ENCODE measurements around the gene TTLL12. TPM values are rescaled to one million over a fixed set of nuclear protein-coding genes. Genes with fewer than 3 reads are reported as not detected.

Gene TTLL12
- total RNA-seq, 4 donors from 2014 or later = 109 to 211 (median 122) TPM

DNA sequence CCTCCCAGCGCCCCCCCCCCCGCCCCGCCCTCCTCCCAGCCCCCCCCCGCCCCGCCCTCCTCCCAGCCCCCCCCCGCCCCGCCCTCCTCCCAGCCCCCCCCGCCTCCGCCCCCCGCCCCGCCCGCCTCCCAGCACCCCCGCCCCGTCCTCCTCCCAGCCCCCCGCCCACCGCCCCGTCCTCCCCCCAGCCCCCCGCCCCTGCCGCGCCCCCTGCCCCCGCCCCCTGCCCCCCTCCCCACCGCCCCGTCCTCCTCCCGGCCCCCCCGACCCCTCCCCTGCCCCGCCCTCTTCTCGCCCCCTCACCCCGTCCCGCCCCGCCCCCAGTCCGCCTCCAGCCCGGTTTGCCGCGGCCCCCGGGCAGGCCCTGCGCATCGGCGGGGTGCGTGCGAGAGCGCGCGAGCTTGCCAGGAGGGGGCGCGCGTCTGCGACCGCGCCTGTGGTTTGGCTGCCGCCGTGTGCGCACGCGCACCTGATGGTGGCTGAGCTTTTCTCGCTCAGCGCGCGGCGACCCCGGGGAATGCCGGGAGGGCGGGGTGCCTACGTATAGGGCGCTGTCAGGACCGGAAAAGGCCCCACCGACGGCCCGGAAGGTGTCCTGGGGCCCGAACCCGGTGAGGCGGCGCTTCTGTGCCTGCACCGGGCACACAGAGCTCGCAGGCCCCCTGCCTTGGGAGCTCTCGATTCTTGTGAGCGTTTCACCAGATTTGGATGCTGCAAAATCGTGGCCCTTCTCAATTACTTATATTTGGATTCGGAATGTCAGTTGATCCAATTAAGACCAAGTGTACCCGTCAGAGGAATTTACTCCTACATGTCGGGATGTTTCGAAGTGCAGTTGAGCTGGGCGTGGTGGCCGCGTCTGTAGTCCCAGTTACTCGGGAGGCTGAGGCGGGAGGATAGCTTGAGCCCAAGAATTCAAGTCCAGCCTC, 501 bp upstream of the TTLL12 start:
- peak; percentile 76 for DNase-seq
- peak overlapping the region; percentile 92 to 96 (median 93) for H3K27ac ChIP-seq
- 7 to 11% methylated on average over 11 to 14 of the region's 86 CpGs for WGBS, 2 donors
- intact Hi-C loops (cut with DNase I) = no loop called here
- H3K4me3 ChIP-seq = peak overlapping the region; percentile 27 to 95 (median 85)
- TF ChIP-seq, protein P1, sequence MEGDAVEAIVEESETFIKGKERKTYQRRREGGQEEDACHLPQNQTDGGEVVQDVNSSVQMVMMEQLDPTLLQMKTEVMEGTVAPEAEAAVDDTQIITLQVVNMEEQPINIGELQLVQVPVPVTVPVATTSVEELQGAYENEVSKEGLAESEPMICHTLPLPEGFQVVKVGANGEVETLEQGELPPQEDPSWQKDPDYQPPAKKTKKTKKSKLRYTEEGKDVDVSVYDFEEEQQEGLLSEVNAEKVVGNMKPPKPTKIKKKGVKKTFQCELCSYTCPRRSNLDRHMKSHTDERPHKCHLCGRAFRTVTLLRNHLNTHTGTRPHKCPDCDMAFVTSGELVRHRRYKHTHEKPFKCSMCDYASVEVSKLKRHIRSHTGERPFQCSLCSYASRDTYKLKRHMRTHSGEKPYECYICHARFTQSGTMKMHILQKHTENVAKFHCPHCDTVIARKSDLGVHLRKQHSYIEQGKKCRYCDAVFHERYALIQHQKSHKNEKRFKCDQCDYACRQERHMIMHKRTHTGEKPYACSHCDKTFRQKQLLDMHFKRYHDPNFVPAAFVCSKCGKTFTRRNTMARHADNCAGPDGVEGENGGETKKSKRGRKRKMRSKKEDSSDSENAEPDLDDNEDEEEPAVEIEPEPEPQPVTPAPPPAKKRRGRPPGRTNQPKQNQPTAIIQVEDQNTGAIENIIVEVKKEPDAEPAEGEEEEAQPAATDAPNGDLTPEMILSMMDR (IDR thresholded peaks at IDR 0.05) = peak; percentile 51 to 95 (median 71)
- TF ChIP-seq POLR2A (IDR thresholded peaks at IDR 0.05) = peak in 2 of 4 donors; percentile 25 to 61
- H3K9me3 ChIP-seq = no peaks in the 10 kb centered on the region
- no peaks in the 10 kb centered on the region for H3K27me3 ChIP-seq
- H3K36me3 ChIP-seq = peaks cover 0 to 9% (median 0%) of the 10 kb centered on the region in 3 donors
- peaks cover 31 to 64% (median 34%) of the 10 kb centered on the region in 3 donors for H3K4me1 ChIP-seq

DNA sequence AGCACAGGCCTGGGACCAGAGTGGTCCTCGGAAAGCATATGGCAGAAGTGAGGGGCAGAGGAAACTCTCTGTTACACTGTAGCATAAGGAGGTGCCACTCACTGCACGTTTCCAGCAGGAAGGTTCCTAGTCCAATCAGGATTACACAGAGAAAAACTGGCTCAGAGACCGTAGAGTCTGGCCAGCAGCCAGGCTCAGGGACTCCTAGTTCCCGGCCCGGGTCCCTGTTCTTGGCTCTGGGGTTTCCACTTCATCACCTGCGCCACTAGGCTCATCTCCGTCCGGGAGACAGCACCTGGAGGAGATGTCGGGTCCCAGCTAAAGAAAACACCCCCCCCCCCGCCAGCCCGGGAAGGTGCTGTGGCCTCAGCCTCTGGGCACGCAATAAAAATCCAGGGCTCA, 1.1 kb downstream of the TTLL12 start:
- Histone ChIP-seq H3K4me3 (peak overlapping the region; percentile 77 to 95 (median 86)), H3K4me1 (peaks cover 31 to 53% (median 34%) of the 10 kb centered on the region in 3 donors), H3K27ac (peak overlapping the region; percentile 89 to 96 (median 93)), H3K9me3 (no peaks in the 10 kb centered on the region), H3K36me3 (peaks cover 0 to 24% (median 14%) of the 10 kb centered on the region in 3 donors), H3K27me3 (no peaks in the 10 kb centered on the region)
- WGBS, 2 donors = 21% methylated on average over 3 of the region's 12 CpGs; no CpG with 5 or more reads in 1 of the 2 donors
- TF ChIP-seq, protein P1 (IDR thresholded peaks at IDR 0.05) = no peak
- TF ChIP-seq POLR2A (IDR thresholded peaks at IDR 0.05) = no peak
- intact Hi-C loops (cut with DNase I) = no loop called here
- DNase-seq = no peak

DNA sequence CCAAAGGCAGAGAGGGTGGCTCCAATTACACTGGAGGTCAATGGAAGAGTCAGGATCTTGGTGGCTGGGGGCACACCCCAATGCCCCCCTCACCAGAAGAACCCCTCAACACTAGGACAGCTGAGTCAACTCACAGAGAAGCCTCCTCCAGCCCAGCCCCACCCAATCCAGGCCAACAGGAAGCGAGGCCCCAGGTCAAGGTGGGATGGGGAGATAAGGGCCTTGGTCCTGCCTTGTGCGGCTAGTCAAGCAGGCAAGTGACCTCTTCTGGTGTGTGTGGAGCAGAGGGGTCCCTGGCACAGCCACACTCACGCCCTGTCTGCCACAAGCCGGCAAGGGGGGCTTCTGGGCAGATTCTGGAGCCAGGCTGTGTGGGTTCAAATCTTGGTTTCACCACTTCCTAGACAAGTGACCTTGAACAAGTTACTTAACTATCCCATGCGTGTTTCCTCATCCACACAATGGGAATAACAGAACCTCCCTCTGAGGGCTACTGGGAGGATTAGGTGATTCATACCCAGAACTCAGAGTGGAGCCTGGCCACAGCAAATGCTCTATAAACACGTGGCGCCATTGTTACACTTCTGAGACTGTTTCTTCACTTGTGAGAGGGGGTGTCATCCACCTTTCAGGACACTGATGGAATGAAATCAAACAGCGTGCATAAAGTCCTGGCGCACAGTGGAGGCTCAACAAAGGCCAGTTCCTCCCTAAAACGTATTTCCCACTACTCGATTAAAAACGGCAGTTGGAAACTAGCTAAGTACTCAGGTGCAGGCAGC, 3.2 kb downstream of the TTLL12 start:
- intact Hi-C loops (cut with DNase I) = no loop called here
- H3K27me3 ChIP-seq = no peaks in the 10 kb centered on the region
- no peak overlapping the region for H3K4me3 ChIP-seq
- WGBS, 2 donors = 30 to 61% methylated on average over 6 to 8 of the region's 12 CpGs
- DNase-seq = no peak
- H3K27ac ChIP-seq = peak overlapping the region; percentile 73 to 96 (median 91)
- peaks cover 31 to 53% (median 34%) of the 10 kb centered on the region in 3 donors for H3K4me1 ChIP-seq
- TF ChIP-seq, protein P1 (IDR thresholded peaks at IDR 0.05) = no peak
- TF ChIP-seq POLR2A (IDR thresholded peaks at IDR 0.05) = no peak
- H3K9me3 ChIP-seq = no peaks in the 10 kb centered on the region
- peaks cover 16 to 46% (median 32%) of the 10 kb centered on the region in 3 donors for H3K36me3 ChIP-seq

DNA sequence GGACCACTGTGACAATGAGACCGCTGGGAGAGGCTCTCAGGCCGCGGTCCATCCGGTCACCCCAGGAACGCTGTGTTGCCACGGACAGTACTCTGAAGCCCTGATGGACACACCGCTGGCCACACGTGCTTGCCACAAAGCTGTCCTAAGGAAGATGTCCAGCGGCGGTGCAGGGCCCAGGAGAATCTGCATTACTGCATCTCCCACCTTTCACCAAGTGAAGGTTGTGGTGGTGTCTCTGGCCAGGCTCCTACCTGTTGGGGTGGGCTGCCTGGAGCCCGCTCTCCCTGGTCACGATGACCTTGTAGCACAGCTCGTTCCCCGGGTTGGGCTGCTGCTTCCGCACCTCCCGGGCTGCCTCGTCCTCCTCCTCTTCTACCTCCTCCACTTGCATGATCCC, 4.2 kb downstream of the TTLL12 start:
- Histone ChIP-seq H3K36me3 (peaks cover 16 to 56% (median 32%) of the 10 kb centered on the region in 3 donors), H3K9me3 (no peaks in the 10 kb centered on the region), H3K4me1 (peaks cover 30 to 46% (median 34%) of the 10 kb centered on the region in 3 donors), H3K27me3 (no peaks in the 10 kb centered on the region), H3K4me3 (no peak overlapping the region), H3K27ac (peak overlapping the region in 3 of 4 donors; percentile 89 to 96 (median 93))
- TF ChIP-seq POLR2A (IDR thresholded peaks at IDR 0.05) = no peak
- TF ChIP-seq, protein P1 (IDR thresholded peaks at IDR 0.05) = no peak
- WGBS, 2 donors = 78 to 96% methylated on average over 7 to 9 of the region's 17 CpGs
- intact Hi-C loops (cut with DNase I) = no loop called here
- no peak for DNase-seq

Measured in esophagus squamous epithelium (tissue), 5 donors.